ENCODE measurements around the gene PERP.

DNA sequence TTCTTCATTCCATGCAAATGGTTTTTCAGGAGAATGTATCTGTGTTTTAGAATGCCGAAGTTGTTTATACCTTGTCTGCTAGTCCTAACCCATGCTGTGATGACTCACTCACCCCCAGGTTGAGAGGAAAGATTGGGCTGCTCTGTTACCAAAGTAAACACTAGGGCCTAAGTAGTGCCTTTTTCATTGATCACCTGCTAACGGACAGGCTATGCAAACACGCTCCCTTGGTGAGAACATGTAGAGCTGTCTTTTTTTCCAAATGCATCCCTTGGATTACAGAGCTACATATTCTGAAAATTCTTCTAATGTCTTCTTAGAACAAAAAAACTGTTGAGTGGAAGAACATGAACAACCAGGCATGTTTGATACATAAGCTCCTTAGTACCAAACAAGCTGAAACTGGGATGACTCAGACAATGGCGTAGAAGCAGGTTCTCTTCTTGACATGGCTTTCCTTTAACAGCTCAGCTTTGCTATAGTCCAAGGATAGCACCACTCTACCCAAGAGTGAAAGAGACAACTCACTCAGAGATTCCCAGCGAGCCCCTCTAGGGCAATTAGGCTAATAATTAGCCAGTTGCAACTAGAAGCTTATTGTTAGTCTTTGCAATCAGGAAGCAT lies 20.5 kb downstream of the PERP start:
- no peak for TF ChIP-seq CTCF (IDR thresholded peaks at IDR 0.05)
- TF ChIP-seq POLR2A (IDR thresholded peaks at IDR 0.05): no peak
